Amygdala (tissue), 56 donors: ENCODE results near the gene SYNJ2.
"Not testable (repeated sequence)": the region's sequence is repeated elsewhere in the genome, so short reads cannot be mapped to it uniquely, and the experiment has no call there.

Experiments
- DNase-seq, 56 donors: peaks; one replicate each; lab custom pipeline; 2025; lab: John Stamatoyannopoulos, UW

SYNJ2 gene, protein sequence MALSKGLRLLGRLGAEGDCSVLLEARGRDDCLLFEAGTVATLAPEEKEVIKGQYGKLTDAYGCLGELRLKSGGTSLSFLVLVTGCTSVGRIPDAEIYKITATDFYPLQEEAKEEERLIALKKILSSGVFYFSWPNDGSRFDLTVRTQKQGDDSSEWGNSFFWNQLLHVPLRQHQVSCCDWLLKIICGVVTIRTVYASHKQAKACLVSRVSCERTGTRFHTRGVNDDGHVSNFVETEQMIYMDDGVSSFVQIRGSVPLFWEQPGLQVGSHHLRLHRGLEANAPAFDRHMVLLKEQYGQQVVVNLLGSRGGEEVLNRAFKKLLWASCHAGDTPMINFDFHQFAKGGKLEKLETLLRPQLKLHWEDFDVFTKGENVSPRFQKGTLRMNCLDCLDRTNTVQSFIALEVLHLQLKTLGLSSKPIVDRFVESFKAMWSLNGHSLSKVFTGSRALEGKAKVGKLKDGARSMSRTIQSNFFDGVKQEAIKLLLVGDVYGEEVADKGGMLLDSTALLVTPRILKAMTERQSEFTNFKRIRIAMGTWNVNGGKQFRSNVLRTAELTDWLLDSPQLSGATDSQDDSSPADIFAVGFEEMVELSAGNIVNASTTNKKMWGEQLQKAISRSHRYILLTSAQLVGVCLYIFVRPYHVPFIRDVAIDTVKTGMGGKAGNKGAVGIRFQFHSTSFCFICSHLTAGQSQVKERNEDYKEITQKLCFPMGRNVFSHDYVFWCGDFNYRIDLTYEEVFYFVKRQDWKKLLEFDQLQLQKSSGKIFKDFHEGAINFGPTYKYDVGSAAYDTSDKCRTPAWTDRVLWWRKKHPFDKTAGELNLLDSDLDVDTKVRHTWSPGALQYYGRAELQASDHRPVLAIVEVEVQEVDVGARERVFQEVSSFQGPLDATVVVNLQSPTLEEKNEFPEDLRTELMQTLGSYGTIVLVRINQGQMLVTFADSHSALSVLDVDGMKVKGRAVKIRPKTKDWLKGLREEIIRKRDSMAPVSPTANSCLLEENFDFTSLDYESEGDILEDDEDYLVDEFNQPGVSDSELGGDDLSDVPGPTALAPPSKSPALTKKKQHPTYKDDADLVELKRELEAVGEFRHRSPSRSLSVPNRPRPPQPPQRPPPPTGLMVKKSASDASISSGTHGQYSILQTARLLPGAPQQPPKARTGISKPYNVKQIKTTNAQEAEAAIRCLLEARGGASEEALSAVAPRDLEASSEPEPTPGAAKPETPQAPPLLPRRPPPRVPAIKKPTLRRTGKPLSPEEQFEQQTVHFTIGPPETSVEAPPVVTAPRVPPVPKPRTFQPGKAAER (N-terminal part only)

DNA sequence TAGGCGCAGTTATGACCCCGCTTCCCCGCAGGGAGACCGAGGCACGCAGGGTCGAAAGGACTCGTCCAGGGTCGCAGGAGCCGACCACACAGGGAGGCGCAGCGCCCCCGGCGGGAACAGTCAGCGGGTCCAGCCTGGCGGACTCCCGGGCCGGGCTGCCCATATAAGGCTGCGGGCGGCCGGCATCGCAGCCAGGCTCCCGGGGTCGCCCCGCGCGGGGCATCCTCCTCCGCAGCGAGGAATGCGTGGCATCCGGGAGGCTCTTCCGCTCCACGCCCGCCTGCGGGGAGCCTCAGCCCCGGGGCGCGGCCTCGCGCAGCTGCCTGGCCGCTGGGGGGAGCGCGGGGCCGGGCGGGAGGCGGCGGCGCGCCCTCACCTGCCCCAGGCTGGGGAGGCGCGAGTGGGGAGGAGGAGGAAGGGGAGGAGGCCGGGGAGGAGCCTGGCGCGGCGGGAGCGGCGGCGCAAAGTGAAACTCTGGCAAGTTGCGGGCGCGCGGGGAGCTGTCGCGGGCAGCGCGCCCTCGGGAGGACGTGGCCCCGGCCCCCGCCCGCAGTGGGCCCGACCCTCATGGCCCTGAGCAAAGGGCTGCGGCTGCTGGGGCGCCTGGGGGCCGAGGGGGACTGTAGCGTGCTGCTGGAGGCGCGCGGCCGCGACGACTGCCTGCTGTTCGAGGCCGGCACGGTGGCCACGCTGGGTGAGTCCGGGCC lies at the start of gene SYNJ2:
SYNJ2 (plus strand) TSS at position 469 of the 707 bp plus-strand sequence; CDS start at position 568, 99 bp downstream.
- peak in 35 of 56 donors; percentile 24 to 77 (median 55) for DNase-seq

DNA sequence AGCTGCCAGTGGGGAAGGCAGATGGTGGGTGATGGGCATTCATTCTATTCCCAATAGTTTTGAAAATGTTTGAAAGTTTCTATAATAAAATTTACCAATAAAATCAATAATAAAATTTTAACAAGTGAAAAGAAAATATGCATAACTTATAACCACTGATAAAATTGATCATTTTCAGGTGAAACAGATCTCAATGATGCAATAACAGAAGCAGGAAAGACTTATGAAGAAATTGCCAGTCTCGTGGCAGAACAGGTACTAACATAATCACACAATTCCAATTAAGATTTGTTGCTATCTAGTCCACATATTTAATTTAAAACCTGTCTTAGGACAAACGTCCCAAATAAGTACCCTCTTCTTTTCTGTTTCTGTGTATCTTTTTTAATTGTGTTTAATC lies 45.9 kb upstream of the SYNJ2 start:
- no peak for DNase-seq

DNA sequence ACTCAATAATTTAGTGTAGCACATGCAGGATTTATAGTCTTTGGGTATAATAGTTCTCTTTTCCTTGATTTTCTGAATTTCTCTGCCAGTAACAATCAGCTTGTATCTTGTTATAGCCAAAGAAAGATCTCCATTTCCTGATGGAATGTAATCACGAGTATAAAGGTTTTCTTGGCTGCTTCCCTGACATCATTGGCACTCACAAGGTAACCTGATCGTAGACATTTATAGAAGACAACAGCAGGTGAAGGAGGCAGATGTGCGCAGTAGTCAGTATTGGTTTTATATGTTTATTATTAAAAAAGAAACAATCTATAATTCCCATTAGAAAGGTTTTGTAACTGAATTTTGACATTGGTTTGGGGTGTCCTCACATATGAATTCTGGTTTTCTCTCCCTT lies 44.3 kb upstream of the SYNJ2 start:
- DNase-seq = no peak

DNA sequence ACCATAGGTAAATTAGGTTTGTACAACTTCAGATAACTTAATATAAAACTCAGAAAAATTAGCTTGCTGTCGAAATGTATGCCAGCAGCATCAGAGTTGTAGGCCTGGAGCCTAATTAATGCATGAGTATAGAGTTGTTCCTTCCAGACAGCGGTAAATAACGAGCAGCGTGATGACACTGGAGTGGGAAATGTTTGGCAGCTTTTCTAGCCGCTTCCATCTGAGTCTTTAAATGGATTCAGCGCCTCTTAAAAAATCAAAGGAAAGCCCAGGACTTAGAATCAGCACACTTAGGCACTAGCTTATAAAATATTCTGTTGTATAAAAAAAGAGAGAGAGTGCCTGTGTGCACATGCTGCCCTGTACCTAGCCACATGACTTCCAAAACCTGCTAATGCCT lies 43.7 kb upstream of the SYNJ2 start:
- no peak for DNase-seq

DNA sequence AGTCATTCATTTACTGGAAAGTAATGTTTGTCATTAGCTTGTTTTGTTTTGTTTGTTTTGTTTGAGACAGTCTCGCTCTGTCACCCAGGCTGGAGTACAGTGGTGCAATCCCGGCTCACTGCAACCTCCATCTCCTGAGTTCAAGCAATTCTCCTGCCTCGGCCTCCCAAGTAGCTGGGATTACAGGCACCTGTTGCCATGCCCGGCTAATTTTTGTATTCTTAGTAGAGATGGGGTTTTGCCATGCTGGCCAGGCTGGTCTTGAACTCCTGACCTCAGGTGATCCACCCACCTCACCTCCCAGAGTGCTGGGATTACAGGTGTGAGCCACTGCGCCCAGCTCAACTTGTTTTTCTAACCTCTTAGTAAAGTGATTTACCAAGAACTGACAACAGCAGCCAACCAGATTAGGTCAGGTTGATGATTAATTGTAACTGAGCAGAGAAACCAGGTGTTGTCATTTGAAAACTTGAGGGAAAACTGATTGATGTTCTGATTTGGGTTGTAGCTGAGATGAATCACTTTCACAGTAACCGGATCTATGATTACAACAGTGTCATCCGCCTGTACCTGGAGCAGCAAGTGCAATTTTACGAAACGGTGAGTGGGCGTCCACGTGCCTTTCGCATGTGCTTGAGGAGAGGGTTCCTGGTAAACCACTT lies 41.2 kb upstream of the SYNJ2 start:
- not testable (repeated sequence) for DNase-seq

DNA sequence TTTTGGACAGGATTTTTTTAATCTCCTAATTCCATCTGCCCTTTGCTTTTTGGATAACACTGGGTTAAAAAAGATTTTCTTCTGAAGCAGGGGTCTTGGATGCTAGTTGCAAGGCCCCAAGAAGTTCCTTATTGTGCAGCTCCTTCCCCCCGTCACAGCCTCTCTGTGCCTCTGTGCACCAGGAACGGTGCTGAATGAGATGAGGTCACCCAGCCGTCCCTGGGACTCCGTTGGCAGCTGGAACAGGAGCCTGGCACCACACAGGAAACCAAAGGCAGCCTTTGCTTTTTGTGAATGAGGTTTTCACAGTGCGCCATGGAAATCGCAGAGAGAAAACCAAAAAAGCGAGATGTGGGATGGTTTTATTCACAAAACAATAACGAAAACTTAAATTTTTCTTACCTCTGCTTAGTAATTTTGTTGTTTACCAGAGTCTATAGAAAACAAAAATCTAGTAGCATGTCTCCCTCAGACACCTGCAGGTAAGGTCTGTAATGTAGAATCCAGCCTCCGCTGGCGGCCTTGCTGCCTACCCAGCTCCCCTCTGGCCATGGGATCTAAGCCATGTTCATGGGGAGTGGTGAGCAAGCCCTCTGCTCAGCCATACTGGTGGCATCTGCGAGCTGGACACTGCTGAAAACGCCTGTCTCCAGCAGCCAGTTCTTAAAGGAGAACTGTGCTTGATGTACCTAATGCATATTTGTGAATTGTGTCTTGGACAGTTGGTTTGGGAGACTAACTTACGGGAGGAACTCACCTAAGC lies 40.4 kb upstream of the SYNJ2 start:
- DNase-seq = peak in 50 of 56 donors; percentile 20 to 93 (median 70)

DNA sequence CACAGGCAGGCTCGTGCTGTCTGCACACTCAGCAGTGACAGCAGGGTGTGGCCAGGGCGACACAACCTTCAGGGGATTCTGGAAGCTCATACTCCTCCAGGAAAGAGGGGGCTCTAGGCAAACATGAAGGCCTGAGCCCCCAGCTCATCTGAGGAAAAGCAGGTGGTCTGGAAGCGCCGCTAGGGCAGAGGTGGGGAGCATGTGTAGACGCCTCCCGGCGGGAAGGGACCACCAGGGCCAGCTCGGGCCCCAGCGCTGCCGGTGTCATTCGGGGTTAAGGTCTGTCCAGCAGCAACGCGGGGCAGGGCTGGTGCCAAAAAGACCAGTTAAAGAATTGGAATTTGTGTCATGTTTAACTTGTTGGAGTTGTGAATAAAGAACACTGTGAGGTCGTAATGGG lies 39.3 kb upstream of the SYNJ2 start:
- DNase-seq = no peak

DNA sequence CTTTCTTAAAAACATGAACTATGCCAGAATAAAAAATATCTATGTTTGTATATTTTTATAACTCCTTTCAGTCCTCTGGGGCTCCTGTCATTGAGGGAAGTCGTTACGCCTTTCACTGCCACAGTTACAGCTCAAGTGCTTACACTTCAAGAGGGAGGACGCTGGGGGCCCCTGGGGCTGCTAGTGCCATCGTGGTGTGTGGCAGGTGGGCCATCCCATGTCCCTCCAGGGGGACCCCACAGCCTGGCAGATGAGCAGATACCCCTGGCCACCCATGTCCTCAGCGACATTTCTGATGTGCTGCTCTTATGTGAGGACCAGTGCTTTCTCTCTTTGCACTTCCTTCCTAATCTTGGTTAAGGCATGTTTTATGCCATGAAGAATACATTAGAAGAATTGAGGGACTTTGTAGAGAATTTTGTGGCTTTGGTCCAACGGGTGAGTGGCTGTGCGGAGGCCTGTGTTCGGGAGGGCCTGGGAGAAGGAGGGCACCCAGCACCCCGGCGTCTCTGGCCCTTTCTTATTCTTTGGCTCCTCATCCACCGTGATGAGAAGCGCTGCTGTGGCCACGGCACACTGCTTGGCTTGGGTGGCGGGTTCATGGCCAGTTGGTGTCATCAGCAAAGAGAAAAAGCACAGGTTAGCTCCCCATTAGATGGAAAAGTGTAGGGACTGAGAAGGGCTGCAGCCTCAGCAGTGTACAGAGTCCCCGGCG lies 38.3 kb upstream of the SYNJ2 start:
- no peak for DNase-seq

DNA sequence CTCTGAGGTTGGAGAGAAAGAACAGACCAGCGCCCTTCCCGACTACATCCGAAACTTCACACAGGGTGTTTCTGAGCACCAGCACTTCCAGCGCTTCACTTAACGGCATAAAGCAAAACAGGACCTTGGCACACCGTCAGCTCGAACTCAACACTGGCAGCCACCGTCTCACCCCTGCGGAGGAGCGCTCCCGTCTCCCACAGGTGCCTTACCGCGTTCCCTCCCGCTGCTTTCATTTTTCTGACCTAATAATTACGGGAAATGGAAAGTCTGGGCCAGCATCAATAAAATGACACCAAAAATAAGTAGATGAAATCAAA lies 37.7 kb upstream of the SYNJ2 start:
- DNase-seq = no peak

DNA sequence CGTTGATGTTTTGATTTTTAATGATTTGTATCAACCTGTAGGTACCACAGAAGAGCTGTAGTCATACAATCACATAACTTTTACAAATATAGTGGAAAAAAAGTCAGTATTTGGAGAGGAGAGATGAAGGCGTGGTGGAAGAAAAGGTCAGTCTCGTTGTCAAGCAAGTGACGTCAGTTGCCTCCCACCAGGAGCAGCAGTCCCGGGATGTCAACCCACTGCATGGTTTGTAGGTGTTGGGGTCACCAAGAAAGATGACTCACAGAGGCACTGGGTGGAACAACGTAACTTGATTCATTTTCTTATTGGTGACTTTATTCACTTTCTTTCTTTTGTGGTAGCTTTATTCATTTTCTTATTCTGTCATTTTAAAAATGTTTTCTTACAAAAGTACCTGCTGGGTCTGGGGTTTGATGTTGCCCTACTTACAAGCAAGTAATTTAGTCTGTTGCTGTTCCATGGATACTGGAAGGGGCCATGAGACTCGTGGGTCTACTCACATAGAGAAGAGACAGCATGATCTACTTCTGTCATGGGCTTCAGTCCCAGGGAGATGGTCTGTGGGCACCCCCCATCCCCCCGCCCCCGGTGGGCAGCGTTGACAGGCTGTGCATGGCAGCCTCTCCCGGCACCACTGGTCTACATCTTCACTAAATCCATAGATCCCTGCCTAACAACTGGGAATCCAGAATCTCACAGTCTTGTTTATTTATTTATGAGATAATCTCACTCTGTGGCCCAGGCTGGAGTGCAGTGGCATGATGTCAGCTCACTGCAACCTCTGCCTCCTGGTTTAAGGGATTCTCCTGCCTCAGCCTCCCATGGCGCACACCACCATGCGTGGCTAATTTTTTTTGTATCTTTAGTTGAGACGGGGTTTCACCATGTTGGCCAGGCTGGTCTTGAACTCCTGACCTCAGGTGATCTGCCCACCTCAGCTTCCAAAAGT lies 36.4 kb upstream of the SYNJ2 start:
- no peak for DNase-seq

DNA sequence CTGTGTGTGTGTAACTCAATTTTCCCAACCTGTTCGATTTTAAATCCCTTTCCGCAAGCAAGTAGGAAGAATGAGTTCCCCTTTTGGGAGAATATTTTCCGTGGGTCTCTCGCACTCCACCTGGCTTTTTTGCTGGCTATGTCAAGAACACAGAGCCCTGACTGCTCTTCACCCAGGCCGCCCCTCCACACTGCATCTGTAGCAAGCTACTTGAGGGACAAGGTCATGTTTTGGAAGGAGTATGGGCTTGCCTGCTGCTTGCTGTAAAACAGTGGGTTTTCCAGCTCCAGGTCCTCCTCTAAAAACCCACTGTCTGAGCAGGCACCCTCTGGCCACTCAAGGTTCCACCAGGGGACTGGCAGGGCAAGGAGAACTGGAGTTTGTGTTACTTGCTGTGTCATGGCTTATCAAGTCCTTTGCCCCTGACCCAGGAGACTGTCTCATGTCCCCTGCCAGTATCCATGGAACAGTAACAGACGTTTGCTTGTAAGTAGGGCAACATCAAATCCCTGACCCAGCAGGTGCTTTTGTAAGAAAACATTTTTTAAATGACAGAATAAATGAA lies 35.5 kb upstream of the SYNJ2 start:
- DNase-seq = no peak

DNA sequence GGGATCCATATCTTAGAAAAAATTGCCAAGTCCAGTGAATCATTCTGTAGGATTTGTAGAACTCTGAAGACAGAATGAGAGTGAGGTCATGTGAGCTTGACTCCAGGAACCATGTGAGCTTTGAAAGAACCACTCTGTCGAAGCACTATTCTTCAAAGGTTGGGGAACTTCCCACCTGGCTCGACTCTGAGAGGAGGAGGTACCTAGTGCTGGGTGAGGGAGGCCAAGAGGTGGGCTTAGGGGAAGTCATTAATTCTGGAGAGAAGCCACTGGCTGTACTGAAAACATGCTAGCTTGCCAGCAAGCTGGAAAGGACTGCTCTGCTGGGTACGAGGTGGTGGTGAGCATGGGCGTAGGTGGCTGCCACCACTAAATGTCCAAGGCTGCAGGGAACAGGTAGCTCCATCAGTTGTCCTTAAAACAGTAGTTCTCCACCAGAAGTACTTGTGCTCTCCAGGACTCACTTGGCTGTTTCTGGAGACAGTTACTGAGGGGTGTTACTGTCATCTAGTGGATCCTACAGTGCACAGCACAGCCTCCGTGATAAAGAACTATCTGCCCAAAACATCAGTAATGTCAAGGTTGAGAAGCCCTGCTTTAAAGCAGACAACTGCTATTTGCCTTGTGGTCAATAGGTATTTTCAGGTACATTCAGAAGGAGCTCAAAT lies 34.7 kb upstream of the SYNJ2 start:
- peak in 14 of 56 donors; percentile 12 to 67 (median 40) for DNase-seq

DNA sequence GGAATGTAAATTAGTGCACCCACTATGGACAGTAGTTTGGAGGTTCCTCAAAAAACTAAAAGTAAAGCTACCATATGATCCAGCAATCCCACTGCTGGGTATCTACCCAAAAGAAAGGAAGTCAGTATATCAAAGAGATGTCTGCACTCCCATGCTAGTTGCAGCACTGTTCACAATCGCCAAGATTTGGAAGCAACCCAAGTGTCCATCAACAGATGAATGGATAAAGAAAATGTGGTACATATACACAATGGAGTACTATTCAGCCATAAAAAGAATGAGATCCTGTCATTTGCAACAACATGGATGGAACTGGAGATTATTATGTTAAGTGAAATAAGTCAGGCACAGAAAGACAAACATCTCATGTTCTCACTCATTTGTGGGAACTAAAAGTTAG lies 30.8 kb upstream of the SYNJ2 start:
- DNase-seq = not testable (repeated sequence)

DNA sequence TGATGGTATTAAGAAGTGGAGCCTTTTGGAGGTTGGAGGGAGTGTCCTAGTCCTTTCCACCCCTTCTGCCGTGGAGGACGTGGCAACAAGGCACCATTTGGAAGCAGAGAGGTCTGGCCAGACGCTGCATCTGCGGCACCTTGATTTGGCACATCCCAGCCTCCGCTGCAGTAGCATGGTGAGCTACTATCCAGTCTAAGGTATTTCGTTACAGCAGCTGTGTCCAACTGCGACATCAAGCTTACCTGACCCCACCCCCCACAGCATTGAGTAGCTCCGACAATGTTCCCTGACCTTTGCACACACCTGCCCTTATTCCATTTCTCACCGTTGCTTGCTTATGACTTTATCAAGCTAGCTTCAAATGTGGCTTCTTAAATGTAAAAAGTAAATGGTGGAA lies 29.8 kb upstream of the SYNJ2 start:
- no peak for DNase-seq

DNA sequence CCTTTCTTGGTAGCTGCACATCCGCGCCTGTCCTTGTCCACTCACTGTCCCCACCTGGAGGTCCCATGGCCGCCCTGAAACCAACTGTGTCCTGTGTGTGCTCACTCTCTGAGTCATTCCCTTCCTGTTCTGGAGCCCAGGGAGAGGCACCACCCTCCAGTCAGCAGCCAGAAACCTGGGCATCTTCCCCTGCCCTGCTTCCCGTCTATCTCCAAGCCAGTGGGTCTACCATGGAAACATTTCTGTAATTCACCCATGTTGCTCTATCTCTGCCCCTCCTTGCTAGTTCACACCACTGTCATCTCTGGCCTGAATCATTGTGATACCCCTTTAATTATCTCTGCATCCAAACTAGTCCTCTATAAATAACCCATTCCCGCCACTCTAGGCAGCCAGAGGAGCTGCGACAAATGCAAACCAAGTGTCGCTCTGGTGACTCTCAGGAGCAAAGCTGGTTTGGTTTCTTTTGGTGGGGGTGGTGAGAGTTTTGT lies 28.8 kb upstream of the SYNJ2 start:
- DNase-seq = no peak

DNA sequence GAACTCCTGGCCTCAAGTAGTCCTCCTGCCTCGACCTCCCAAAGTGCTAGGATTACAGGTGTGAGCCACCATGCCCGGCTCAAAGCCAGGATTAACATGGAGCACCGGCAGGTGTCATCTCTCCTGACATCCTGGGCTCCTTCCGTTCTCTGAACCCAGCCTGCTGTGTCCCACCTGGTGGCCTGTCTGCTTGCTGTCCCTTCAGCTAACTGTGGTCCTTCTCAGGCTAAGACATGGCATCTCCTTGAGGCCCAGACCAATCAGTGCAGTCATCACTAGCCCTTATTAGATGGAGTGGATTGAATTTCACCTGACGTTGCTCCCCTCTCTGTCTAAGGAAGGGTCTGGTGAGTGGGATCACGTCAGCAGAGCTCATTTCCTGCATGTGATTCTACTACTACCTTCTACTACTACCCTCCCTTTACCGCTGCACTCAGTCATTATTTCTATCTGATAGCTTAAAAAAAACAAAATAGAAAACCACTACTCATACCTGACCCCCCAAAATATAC lies 28.0 kb upstream of the SYNJ2 start:
- DNase-seq = no peak
